GM23338 (cell line): ENCODE results near the gene NELFCD. TPM values are rescaled to one million over a fixed set of nuclear protein-coding genes. Genes with fewer than 3 reads are reported as not detected.

ENCODE experiments used
- ATAC-seq: fragments of 200-7000 bp; cut with Tn5 transposase; 3 replicates; pipeline ENCODE4 v1.9.1; 2020
- DNase-seq: peaks from one replicate; pipeline ENCODE4 v3.0.0-alpha.2; 2015; ENCODE audit warnings: low spot score
- H2AFZ ChIP-seq: fragments of 200-600 bp; sonication (generic); 2 replicates; pipeline ENCODE4 v1.8.0; 2016; ENCODE audit warnings: antibody characterized with exemption, mild to moderate bottlenecking, moderate library complexity
- H3F3A ChIP-seq: fragments of 200-600 bp; sonication (generic); replicated peaks from 2 replicates; pipeline ENCODE4 v1.8.0; 2017; ENCODE audit warnings: antibody characterized with exemption, mixed run types, low read depth
- H3K27ac ChIP-seq: fragments of 200-600 bp; sonication (generic); 2 replicates; pipeline ENCODE4 v1.6.1; 2016; ENCODE audit warnings: low read depth
- H3K27me3 ChIP-seq: fragments of 200-600 bp; sonication (generic); 2 replicates; pipeline ENCODE4 v1.8.0; 2016; ENCODE audit warnings: mild to moderate bottlenecking, mixed run types, moderate library complexity; ENCODE audit not compliant: insufficient read depth
- H3K36me3 ChIP-seq: fragments of 200-600 bp; sonication (generic); 2 replicates; pipeline ENCODE4 v1.8.0; 2016; ENCODE audit warnings: mild to moderate bottlenecking; ENCODE audit not compliant: insufficient read depth
- H3K4me1 ChIP-seq: fragments of 200-600 bp; sonication (generic); 2 replicates; pipeline ENCODE4 v1.8.0; 2016; ENCODE audit warnings: mild to moderate bottlenecking, moderate library complexity; ENCODE audit not compliant: insufficient read depth
- H3K4me2 ChIP-seq: fragments of 200-600 bp; sonication (generic); 2 replicates; pipeline ENCODE4 v1.7.1; 2017; ENCODE audit warnings: mixed run types
- H3K4me3 ChIP-seq: fragments of 200-600 bp; sonication (generic); 2 replicates; pipeline ENCODE4 v1.6.1; 2016; ENCODE audit warnings: mixed run types
- H3K79me2 ChIP-seq: fragments of 200-600 bp; sonication (generic); replicated peaks from 2 replicates; pipeline ENCODE4 v1.8.0; 2017; ENCODE audit warnings: mild to moderate bottlenecking; ENCODE audit not compliant: insufficient read depth
- H3K9me2 ChIP-seq: fragments of 200-600 bp; sonication (generic); 2 replicates; pipeline ENCODE4 v1.8.0; 2017; ENCODE audit not compliant: insufficient read depth
- H4K20me1 ChIP-seq: fragments of 200-600 bp; sonication (generic); replicated peaks from 2 replicates; pipeline ENCODE4 v1.8.0; 2017; ENCODE audit warnings: mild to moderate bottlenecking; ENCODE audit not compliant: insufficient read depth
- H3K27ac Mint-ChIP-seq: 2 replicates; pipeline ENCODE4 v1.8.0; 2020; ENCODE audit warnings: inconsistent platforms, mild to moderate bottlenecking, moderate library complexity, mixed read lengths
- H3K27me3 Mint-ChIP-seq: 3 replicates; pipeline ENCODE4 v1.8.0; 2022; ENCODE audit warnings: low read depth, mild to moderate bottlenecking, moderate library complexity, mixed read lengths, inconsistent platforms; ENCODE audit not compliant: insufficient read depth, poor library complexity
- H3K36me3 Mint-ChIP-seq: 3 replicates; pipeline ENCODE4 v1.8.0; 2021; ENCODE audit warnings: low read depth, mild to moderate bottlenecking, inconsistent platforms, moderate library complexity, mixed read lengths
- H3K4me1 Mint-ChIP-seq: 3 replicates; pipeline ENCODE4 v1.8.0; 2020; ENCODE audit warnings: mild to moderate bottlenecking, inconsistent platforms, mixed read lengths
- H3K4me3 Mint-ChIP-seq: 3 replicates; pipeline ENCODE4 v1.8.0; 2021; ENCODE audit warnings: moderate library complexity, mild to moderate bottlenecking, inconsistent platforms, mixed read lengths
- H3K9me3 Mint-ChIP-seq: 3 replicates; pipeline ENCODE4 v1.8.0; 2020; ENCODE audit warnings: moderate library complexity, mild to moderate bottlenecking, inconsistent platforms, mixed read lengths
- CREB1 ChIP-seq: fragments of 250-450 bp; sonication (Bioruptor Pico); IDR thresholded peaks from 2 replicates; pipeline ENCODE4 v1.5.0; 2020; ENCODE audit warnings: low read depth, mild to moderate bottlenecking, moderate library complexity
- EZH2phosphoT487 ChIP-seq: fragments of 200-600 bp; sonication (generic); IDR thresholded peaks from one replicate; pipeline ENCODE4 v1.8.1; 2018; ENCODE audit warnings: antibody characterized with exemption; ENCODE audit not compliant: unreplicated experiment
- POLR2AphosphoS5 ChIP-seq: IDR thresholded peaks from 2 replicates; pipeline ENCODE4 v1.6.1; 2016; ENCODE audit warnings: antibody characterized with exemption, low read depth
- polyA plus RNA-seq: library from polyadenylated mRNA; unstranded; fragments of >200 nt; fragmentation: Nextera tagmentation; extraction: Ambion mirVana; gene quantifications from 2 replicates; pipeline ENCODE4 v1.2.1, GENCODE V29; 2016
- total RNA-seq: library from RNA; depleted of rRNA; stranded (reverse); fragments of >200 nt; shearing (Covaris generic); gene quantifications from 2 replicates; pipeline ENCODE4 v1.2.3, GENCODE V29; 2014
- TF ChIP-seq, protein P1 (sequence below): fragments of 250-450 bp; sonication (Bioruptor Pico); IDR thresholded peaks from 2 replicates; pipeline ENCODE4 v1.5.0; 2020; ENCODE audit warnings: mild to moderate bottlenecking, moderate library complexity

The NELFCD gene
- total and polyA plus RNA-seq, 2 experiments from 2014 or later, result 52.9 to 75.8 TPM

DNA sequence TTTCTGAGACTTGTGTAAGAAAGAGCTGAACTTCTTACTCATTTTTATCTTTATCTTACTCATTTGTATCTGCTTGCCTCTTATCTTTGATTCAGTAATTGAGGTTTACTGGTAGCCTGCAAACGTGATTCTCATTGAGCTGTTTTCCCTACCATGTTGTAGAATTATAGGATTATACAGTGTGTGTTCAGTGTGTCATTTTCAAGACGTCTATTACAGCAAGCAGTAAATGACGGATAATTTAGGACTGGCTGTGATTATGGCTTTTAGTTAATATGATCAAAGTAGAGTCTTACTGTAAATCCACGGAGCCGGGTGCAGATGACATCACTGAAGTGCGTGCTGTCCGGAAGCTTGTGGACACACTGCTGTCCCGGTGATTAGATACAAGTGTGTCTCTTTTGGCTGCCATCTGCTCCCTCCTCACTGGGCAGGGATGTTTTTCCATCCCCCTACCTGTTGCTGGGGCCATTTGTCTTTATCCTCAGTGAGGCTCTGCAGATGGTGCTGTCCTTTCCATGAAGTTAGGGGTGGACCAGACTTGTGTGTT is 6.0 kb downstream of the NELFCD start:
- Mint-ChIP-seq H3K4me1 (peaks cover 19% of the 10 kb centered on the region), H3K27ac (no peak overlapping the region), H3K4me3 (no peak overlapping the region), H3K36me3 (peaks cover 65% of the 10 kb centered on the region), H3K9me3 (no peaks in the 10 kb centered on the region; the same call in 2 of the 3 replicates), H3K27me3 (peaks cover 5% of the 10 kb centered on the region)
- H4K20me1 ChIP-seq, result peaks cover 30% of the 10 kb centered on the region; the same call in 1 of the 2 replicates
- peaks cover 13% of the 10 kb centered on the region for H3K4me1 ChIP-seq
- no peak overlapping the region for H3K4me2 ChIP-seq
- no peak overlapping the region for H2AFZ ChIP-seq
- peaks cover 43% of the 10 kb centered on the region for H3K36me3 ChIP-seq
- DNase-seq (no peak), ATAC-seq (no peak)
- no peak overlapping the region for H3K4me3 ChIP-seq
- H3F3A ChIP-seq, result no peaks in the 10 kb centered on the region
- no peak overlapping the region for H3K27ac ChIP-seq
- H3K79me2 ChIP-seq, result peaks cover 44% of the 10 kb centered on the region
- no peak for TF ChIP-seq CREB1
- TF ChIP-seq, protein P1, sequence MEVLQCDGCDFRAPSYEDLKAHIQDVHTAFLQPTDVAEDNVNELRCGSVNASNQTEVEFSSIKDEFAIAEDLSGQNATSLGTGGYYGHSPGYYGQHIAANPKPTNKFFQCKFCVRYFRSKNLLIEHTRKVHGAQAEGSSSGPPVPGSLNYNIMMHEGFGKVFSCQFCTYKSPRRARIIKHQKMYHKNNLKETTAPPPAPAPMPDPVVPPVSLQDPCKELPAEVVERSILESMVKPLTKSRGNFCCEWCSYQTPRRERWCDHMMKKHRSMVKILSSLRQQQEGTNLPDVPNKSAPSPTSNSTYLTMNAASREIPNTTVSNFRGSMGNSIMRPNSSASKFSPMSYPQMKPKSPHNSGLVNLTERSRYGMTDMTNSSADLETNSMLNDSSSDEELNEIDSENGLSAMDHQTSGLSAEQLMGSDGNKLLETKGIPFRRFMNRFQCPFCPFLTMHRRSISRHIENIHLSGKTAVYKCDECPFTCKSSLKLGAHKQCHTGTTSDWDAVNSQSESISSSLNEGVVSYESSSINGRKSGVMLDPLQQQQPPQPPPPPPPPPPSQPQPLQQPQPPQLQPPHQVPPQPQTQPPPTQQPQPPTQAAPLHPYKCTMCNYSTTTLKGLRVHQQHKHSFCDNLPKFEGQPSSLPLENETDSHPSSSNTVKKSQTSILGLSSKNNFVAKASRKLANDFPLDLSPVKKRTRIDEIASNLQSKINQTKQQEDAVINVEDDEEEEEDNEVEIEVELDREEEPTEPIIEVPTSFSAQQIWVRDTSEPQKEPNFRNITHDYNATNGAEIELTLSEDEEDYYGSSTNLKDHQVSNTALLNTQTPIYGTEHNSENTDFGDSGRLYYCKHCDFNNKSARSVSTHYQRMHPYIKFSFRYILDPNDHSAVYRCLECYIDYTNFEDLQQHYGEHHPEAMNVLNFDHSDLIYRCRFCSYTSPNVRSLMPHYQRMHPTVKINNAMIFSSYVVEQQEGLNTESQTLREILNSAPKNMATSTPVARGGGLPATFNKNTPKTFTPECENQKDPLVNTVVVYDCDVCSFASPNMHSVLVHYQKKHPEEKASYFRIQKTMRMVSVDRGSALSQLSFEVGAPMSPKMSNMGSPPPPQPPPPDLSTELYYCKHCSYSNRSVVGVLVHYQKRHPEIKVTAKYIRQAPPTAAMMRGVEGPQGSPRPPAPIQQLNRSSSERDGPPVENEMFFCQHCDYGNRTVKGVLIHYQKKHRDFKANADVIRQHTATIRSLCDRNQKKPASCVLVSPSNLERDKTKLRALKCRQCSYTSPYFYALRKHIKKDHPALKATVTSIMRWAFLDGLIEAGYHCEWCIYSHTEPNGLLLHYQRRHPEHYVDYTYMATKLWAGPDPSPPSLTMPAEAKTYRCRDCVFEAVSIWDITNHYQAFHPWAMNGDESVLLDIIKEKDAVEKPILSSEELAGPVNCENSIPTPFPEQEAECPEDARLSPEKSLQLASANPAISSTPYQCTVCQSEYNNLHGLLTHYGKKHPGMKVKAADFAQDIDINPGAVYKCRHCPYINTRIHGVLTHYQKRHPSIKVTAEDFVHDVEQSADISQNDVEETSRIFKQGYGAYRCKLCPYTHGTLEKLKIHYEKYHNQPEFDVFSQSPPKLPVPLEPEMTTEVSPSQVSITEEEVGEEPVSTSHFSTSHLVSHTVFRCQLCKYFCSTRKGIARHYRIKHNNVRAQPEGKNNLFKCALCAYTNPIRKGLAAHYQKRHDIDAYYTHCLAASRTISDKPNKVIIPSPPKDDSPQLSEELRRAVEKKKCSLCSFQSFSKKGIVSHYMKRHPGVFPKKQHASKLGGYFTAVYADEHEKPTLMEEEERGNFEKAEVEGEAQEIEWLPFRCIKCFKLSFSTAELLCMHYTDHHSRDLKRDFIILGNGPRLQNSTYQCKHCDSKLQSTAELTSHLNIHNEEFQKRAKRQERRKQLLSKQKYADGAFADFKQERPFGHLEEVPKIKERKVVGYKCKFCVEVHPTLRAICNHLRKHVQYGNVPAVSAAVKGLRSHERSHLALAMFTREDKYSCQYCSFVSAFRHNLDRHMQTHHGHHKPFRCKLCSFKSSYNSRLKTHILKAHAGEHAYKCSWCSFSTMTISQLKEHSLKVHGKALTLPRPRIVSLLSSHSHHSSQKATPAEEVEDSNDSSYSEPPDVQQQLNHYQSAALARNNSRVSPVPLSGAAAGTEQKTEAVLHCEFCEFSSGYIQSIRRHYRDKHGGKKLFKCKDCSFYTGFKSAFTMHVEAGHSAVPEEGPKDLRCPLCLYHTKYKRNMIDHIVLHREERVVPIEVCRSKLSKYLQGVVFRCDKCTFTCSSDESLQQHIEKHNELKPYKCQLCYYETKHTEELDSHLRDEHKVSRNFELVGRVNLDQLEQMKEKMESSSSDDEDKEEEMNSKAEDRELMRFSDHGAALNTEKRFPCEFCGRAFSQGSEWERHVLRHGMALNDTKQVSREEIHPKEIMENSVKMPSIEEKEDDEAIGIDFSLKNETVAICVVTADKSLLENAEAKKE, result no peak
- H3K9me2 ChIP-seq, result no peaks in the 10 kb centered on the region; the same call in 1 of the 2 replicates
- H3K27me3 ChIP-seq, result no peaks in the 10 kb centered on the region

DNA sequence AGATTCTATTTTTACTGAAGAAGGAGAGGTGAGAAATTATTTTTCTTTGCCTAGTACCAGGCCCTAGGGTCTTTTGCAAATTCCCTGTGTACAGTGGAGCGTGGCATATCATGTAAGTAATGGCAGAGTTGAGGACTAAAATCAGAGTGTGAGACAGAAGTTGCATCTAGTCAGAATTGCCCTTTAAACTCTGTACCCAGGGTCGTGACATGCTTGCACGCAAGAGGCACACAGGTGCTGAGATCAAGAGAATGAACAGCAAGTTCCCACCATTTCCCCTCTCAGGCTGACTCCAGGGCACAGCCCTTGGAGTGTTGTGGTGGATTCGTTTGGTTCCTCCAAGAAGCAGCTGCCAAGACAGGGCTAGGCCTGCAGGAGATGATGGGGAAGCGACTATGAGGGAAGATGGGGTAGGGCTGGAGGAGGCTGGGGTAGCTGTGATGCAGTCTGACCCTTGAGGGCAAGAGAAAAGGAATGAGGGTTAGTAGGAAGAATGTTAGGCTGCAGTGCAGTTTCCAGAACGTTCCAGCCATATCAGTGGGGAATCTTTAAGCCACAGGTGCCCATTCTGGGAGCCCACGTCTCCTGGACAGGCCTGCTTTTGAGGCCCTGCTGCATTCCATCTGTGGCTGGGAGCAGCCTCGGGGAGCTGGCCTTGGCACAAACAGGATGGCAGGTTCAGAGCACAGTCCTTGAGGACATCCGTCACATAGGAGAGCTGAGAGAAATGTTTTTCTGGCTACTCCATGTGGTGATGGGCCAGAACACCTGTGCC is 6.9 kb downstream of the NELFCD start:
- no peaks in the 10 kb centered on the region for H3K9me2 ChIP-seq
- no peak overlapping the region for H3K4me3 ChIP-seq
- H3F3A ChIP-seq, result no peaks in the 10 kb centered on the region
- H3K27me3 ChIP-seq, result no peaks in the 10 kb centered on the region
- no peak overlapping the region for H3K4me2 ChIP-seq
- no peak overlapping the region for H3K27ac Mint-ChIP-seq
- peaks cover 67% of the 10 kb centered on the region for H3K36me3 Mint-ChIP-seq
- H3K4me1 ChIP-seq, result peaks cover 9% of the 10 kb centered on the region
- H3K4me1 Mint-ChIP-seq, result peaks cover 12% of the 10 kb centered on the region
- no peak overlapping the region for H3K27ac ChIP-seq
- no peak overlapping the region for H2AFZ ChIP-seq
- H3K79me2 ChIP-seq, result peaks cover 35% of the 10 kb centered on the region
- H3K27me3 Mint-ChIP-seq, result no peaks in the 10 kb centered on the region
- H3K36me3 ChIP-seq, result peaks cover 50% of the 10 kb centered on the region
- H3K9me3 Mint-ChIP-seq, result no peaks in the 10 kb centered on the region
- H3K4me3 Mint-ChIP-seq, result no peak overlapping the region
- H4K20me1 ChIP-seq, result peaks cover 30% of the 10 kb centered on the region; the same call in 1 of the 2 replicates
- ATAC-seq (no peak), DNase-seq (no peak)
- no peak for TF ChIP-seq POLR2AphosphoS5
- no peak for TF ChIP-seq EZH2phosphoT487
- TF ChIP-seq, protein P1, result no peak
